Prostate gland (tissue), 2 donors: ENCODE data around the gene SRMS. TPM values are rescaled to one million over a fixed set of nuclear protein-coding genes. Genes with fewer than 3 reads are reported as not detected.

Source experiments
- DNase-seq: peaks from one replicate; pipeline ENCODE4 v3.0.0-alpha.2; 2019; ENCODE audit warnings: low spot score
- H3K27ac ChIP-seq, 2 donors: fragments of 200-600 bp; sonication (generic); 2 replicates each; pipeline ENCODE4 v1.5.1; 2017 to 2019
- H3K27me3 ChIP-seq: fragments of 200-600 bp; sonication (generic); replicated peaks from 2 replicates; pipeline ENCODE4 v1.5.1; 2019; ENCODE audit not compliant: insufficient read depth
- H3K36me3 ChIP-seq, 2 donors: fragments of 200-600 bp; sonication (generic); 1 replicate in 1 of 2; 2 replicates in 1 of 2; pipeline versions ENCODE4 v1.5.1 to v1.8.1; 2017 to 2019
- H3K4me1 ChIP-seq: fragments of 200-600 bp; sonication (generic); replicated peaks from 2 replicates; pipeline ENCODE4 v1.5.1; 2019
- H3K4me3 ChIP-seq, 2 donors: fragments of 200-600 bp; sonication (generic); 2 replicates each; pipeline ENCODE4 v1.5.1; 2017 to 2019
- H3K9me3 ChIP-seq: fragments of 200-600 bp; sonication (generic); 2 replicates; pipeline ENCODE4 v1.5.1; 2017
- CTCF ChIP-seq, 4 experiments: fragments of 200-600 bp in 2 of 4; fragments of 450-650 bp in 2 of 4; sonication (generic) in 2 of 4; IDR thresholded peaks; 1 replicate in 3 of 4; 2 replicates in 1 of 4; pipeline ENCODE4 v1.5.1; 2016 to 2019; ENCODE audit warnings: antibody characterized with exemption in 4 of 4, mild to moderate bottlenecking in 2 of 4, moderate library complexity in 2 of 4
- POLR2A ChIP-seq: fragments of 450-650 bp; IDR thresholded peaks from one replicate; pipeline ENCODE4 v1.6.1; 2016; ENCODE audit warnings: antibody characterized with exemption, mild to moderate bottlenecking
- POLR2AphosphoS5 ChIP-seq: sonication (generic); formaldehyde crosslinking; IDR thresholded peaks from one replicate; pipeline ENCODE4 v1.6.1; 2017; ENCODE audit warnings: antibody characterized with exemption
- WGBS: methylation state at CpG from one replicate; pipeline ENCODE4 v1.1.5; 2018; 5-methylcytosine and 5-hydroxymethylcytosine counted together
- intact Hi-C: fragments of 100-400 bp; cut with DNase I; formaldehyde crosslinking; loops from one replicate; pipeline ENCODE4 v1.14.2; 2022
- total RNA-seq, 2 donors: library from RNA; depleted of rRNA; stranded (reverse); fragments of >200 nt; gene quantifications; one replicate each; pipeline ENCODE4 v1.1.0, GENCODE V29; 2016

SRMS gene
- total RNA-seq, 2 donors from 2014 or later: 0.34 to 1.6 TPM

- no peak for DNase-seq
- Histone ChIP-seq H3K9me3 (no peaks in the 10 kb centered on the region), H3K27ac (no peak overlapping the region), H3K4me3 (peak overlapping the region; percentile 38 to 51), H3K27me3 (no peaks in the 10 kb centered on the region), H3K36me3 (no peaks in the 10 kb centered on the region), H3K4me1 (no peaks in the 10 kb centered on the region)
- intact Hi-C loops: no loop called here
- TF ChIP-seq POLR2AphosphoS5 (no peak), CTCF (IDR thresholded peaks at IDR 0.05) (no peak), POLR2A (no peak)
- WGBS: 80% methylated on average over 38 of the region's 38 CpGs
Measured at GRCh38 chr20:63554361-63555278, 7.1 kb upstream of the SRMS start.

DNA sequence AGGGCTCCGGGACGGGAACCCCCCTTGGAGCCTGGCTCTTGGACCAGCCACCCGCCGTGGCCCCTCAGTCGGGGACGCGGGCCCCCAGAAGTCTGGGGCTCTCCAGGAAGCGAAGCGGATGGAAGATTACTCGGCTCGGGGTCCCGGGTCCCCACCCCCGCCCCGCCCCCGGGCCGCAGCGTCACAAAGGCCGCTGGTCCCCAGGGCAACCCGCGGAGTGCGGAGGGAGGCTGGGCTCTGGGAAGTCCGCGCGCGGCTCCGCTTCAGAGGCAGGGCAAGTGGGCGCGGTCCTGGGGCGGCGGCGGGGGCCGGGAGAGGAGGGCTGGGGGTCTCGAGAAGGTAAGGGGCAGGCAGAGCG lies 6.4 kb upstream of the SRMS start, which contains the start of gene FNDC11:
Gene FNDC11, plus strand, starts transcription at position 227 of the 358 bp plus-strand sequence. CDS start 1,505 bp downstream, outside the sequence.
- no peaks in the 10 kb centered on the region for H3K27me3 ChIP-seq
- H3K4me1 ChIP-seq: no peaks in the 10 kb centered on the region
- H3K4me3 ChIP-seq: peak within 1 kb of the TSS; percentile 38 to 51
- no peak for DNase-seq
- intact Hi-C loops: no loop called here
- H3K27ac ChIP-seq: no peak within 1 kb of the TSS
- TF ChIP-seq CTCF (IDR thresholded peaks at IDR 0.05) (no peak), POLR2A (no peak), POLR2AphosphoS5 (no peak)
- H3K36me3 ChIP-seq: no peaks in the 10 kb centered on the region
- WGBS: 5% methylated on average over 24 of the region's 34 CpGs
- H3K9me3 ChIP-seq: no peaks in the 10 kb centered on the region

DNA sequence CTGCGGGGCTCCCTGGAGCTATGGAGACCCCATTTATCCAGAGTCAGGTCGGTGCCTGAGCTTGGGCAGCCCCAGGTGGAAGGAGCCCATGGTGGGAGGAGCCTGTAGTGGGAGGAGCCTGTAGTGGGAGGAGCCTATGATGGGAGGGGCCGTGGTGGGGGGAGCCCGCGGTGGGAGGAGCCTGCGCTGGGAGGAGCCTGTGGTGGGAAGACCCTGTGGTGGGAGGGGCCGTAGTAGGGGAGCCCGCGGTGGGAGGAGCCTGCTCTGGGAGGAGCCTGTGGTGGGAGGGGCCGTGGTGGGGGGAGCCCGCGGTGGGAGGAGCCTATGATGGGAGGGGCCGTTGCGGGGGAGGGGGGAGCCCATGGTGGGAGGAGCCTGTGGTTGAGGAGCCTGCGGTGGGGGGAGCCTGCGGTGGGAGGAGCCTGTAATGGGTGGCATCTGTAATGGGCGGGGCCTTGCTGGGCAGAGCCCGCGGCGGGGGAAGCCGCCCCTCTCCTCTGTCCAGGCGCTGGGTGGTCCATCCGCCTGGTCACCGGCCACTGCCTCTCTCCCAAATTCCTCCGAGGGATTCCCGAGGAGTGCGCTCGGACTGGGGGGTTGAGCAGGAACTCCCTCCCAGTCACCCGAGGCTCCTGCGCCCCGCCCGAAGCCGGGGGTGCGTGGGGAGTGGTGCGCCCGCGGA lies 5.8 kb upstream of the SRMS start:
- Histone ChIP-seq H3K27ac (no peak overlapping the region), H3K4me1 (no peaks in the 10 kb centered on the region), H3K4me3 (peak overlapping the region; percentile 38 to 51), H3K27me3 (no peaks in the 10 kb centered on the region), H3K9me3 (no peaks in the 10 kb centered on the region), H3K36me3 (no peaks in the 10 kb centered on the region)
- intact Hi-C loops: no loop called here
- 4% methylated on average over 36 of the region's 37 CpGs for WGBS
- no peak for TF ChIP-seq POLR2AphosphoS5
- peak; percentile 42 for TF ChIP-seq POLR2A
- DNase-seq: peak; percentile 81

GRCh38 chr20:63552481-63553249 lies 5.1 kb upstream of the SRMS start:
- no peak for DNase-seq
- Histone ChIP-seq H3K36me3 (no peaks in the 10 kb centered on the region), H3K27me3 (no peaks in the 10 kb centered on the region), H3K27ac (no peak overlapping the region), H3K4me1 (no peaks in the 10 kb centered on the region), H3K9me3 (no peaks in the 10 kb centered on the region), H3K4me3 (no peak overlapping the region)
- 45% methylated on average over 15 of the region's 15 CpGs for WGBS
- no peak for TF ChIP-seq POLR2A
- no peak for TF ChIP-seq CTCF (IDR thresholded peaks at IDR 0.05)
- no peak for TF ChIP-seq POLR2AphosphoS5
- intact Hi-C loops: no loop called here

- no peak for DNase-seq
- Histone ChIP-seq H3K27me3 (no peaks in the 10 kb centered on the region), H3K4me3 (no peak overlapping the region), H3K4me1 (no peaks in the 10 kb centered on the region), H3K9me3 (no peaks in the 10 kb centered on the region), H3K27ac (no peak overlapping the region), H3K36me3 (no peaks in the 10 kb centered on the region)
- no peak for TF ChIP-seq CTCF (IDR thresholded peaks at IDR 0.05)
- TF ChIP-seq POLR2AphosphoS5: no peak
- no peak for TF ChIP-seq POLR2A
- intact Hi-C loops: no loop called here
- 61% methylated on average over 9 of the region's 9 CpGs for WGBS
Measured at GRCh38 chr20:63551068-63551467, 3.5 kb upstream of the SRMS start.
